ENCODE measurements around the gene ARID3A.

ARID3A gene

GRCh38 chr19:929203-929890, 3.5 kb downstream of the ARID3A start:
- no peak for DNase-seq (ENCODE audit: low spot score)
- TF ChIP-seq, protein P1, sequence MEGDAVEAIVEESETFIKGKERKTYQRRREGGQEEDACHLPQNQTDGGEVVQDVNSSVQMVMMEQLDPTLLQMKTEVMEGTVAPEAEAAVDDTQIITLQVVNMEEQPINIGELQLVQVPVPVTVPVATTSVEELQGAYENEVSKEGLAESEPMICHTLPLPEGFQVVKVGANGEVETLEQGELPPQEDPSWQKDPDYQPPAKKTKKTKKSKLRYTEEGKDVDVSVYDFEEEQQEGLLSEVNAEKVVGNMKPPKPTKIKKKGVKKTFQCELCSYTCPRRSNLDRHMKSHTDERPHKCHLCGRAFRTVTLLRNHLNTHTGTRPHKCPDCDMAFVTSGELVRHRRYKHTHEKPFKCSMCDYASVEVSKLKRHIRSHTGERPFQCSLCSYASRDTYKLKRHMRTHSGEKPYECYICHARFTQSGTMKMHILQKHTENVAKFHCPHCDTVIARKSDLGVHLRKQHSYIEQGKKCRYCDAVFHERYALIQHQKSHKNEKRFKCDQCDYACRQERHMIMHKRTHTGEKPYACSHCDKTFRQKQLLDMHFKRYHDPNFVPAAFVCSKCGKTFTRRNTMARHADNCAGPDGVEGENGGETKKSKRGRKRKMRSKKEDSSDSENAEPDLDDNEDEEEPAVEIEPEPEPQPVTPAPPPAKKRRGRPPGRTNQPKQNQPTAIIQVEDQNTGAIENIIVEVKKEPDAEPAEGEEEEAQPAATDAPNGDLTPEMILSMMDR (IDR thresholded peaks at IDR 0.05), result no peak
- Histone ChIP-seq H3K4me3 (no peak overlapping the region), H3K27ac (no peak overlapping the region)

DNA sequence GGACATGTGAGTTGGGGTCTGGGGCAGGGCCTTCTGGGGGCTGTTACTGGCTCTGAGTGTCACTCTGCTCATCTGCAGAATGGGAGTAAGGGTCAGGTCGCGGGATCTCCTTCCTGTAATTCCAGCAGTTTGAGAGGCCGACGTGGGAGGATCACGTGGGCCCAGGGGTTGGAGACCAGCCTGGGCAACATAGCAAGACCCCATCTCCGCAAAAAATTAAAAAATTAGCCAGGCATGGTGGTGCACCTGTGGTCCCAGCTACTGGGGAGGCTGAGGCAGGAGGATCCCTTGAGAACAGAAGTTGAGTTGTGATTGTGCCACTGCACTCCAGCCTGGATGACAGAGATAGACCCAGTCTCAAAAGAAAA, 4.0 kb downstream of the ARID3A start:
- TF ChIP-seq, protein P1 (IDR thresholded peaks at IDR 0.05), result no peak
- Histone ChIP-seq H3K4me3 (no peak overlapping the region), H3K27ac (no peak overlapping the region)
- no peak for DNase-seq (ENCODE audit: low spot score)

DNA sequence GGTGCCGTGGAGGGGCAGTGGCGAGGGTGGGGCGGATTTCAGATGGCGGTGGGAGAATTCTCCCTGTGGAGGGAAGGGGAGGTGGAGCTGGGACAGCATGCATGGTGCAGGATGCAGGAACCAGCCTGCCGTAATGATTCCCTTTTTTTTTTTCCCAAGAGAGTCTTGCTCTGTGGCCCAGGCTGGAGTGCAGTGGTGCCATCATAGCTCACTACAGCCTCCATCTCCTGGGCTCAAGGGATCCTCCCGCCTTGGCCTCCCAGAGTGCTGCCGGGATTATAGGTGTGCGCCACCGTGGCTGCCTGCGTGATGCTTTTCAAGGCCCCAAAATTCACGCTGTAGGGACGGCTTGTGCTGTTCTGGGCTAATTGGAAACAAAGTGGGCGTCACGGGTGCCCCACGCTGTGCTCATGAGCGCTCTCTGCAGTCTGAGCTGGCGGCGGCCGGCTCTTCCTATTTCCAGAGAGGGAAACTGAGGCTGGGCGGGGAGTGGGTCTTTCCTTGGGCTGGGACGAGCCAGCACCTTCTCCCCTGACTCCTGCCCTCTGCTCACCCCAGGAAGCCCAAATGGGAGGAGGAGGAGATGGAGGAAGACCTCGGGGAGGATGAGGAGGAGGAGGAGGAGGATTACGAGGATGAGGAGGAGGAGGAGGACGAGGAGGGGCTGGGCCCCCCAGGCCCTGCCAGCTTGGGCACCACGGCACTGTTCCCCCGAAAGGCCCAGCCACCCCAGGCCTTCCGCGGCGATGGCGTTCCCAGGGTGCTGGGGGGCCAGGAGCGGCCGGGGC, 6.2 kb downstream of the ARID3A start:
- peak overlapping the region in 1 of 2 donors; percentile 62 for H3K27ac ChIP-seq
- DNase-seq (ENCODE audit: low spot score), result no peak
- TF ChIP-seq, protein P1 (IDR thresholded peaks at IDR 0.05), result no peak
- H3K4me3 ChIP-seq, result no peak overlapping the region

DNA sequence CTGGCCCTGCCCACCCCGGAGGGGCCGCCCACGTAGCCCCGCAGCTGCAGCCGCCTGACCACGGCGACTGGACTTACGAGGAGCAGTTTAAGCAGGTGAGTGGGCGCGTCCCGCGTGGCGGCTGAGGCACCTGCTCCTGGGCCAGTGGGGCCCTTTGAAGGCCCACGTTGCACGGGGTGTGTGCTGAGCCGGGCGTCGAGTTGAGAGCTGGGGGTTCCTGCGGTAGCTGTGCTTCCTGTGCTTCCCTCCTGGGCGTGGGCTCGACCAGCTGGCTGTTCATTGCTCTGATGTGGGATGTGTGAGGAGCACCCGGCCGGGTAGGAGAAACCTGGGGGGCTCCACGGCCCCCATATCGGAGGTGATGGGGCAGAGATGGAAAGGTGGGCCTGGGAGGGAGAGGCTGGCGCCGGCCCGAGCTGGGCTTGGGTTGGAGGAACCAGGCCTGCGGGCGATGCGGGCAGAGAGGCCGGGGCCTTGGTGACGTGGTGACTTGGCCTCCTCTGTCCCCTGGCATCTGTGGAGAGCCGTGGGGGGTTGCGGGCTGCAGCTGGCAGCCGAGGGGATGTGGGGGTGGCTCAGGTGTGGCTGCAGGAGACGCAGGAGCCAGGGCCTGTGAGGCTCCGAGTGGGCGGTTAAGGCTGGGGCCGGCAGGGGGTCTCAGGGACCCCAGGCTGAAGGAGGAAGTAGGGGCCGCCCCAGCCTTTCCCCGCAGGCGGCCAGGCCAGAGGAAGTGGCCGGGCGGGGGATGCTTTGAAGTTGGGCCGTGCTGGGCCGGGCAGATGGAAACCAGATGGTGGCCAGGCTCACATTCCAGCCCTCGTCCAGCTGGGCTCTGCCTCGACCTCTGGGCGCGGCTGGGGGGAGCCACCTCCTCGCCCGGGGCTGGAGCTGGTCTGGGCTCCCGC, 7.1 kb downstream of the ARID3A start:
- no peak for DNase-seq (ENCODE audit: low spot score)
- Histone ChIP-seq H3K4me3 (peak overlapping the region; percentile 52), H3K27ac (peak overlapping the region in 1 of 2 donors; percentile 62)
- TF ChIP-seq, protein P1 (IDR thresholded peaks at IDR 0.05), result no peak

DNA sequence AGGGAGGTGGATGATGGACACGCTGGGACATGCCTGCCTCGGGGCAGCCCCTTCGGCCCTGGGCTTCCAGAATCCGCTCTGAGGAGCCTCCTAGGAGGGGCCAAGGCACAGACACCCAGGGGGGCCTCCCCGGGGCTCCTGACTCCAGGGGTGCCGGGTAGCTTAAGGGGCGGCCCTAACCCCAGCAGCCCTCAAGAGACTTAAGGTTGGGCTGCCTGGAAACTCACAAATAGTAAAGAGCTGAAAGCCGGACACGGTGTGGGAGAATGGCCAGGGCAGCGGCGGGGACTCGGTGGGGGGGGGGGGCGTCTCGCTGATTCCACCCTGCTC, 7.7 kb downstream of the ARID3A start:
- H3K4me3 ChIP-seq, result peak overlapping the region; percentile 52
- peak overlapping the region in 1 of 2 donors; percentile 62 for H3K27ac ChIP-seq
- no peak for DNase-seq (ENCODE audit: low spot score)
- TF ChIP-seq, protein P1 (IDR thresholded peaks at IDR 0.05), result no peak

DNA sequence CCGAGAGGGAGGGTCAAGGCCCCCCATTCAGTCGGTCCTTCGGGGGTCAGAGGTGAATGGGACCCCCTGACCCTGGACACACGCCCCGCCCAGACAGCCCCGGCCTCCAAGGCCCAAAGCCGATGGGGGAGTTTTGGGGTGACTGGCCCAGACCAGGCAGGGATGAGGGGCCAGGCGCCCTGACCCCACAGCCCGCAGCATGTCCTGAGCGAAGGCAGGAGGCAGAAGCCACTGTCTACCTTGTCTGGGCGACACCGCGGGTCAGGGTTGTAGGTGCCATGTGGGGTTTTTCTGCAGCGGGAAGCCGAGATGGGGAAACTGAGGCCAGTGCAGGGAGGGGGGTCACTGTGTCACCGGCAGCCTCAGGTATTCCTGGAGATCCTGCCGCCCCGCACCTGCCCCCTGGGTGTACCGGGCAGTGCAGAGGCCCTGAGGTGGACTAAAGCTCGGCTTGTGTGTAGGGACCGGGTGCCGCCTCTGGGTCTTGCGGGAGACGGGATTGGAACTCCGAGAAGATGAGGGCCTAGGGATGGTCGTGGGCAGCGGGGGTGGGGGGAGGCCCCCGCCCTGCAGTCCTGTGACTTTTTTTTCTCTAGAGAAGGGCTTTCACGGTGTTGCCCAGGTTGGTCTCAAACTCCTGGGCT, 8.5 kb downstream of the ARID3A start:
- TF ChIP-seq, protein P1 (IDR thresholded peaks at IDR 0.05), result no peak
- peak overlapping the region; percentile 29 for H3K4me3 ChIP-seq
- peak overlapping the region; percentile 32 to 69 for H3K27ac ChIP-seq
- no peak for DNase-seq (ENCODE audit: low spot score)

All from coronary artery (tissue), 2 donors.